ENCODE measurements around the gene TPK1. TPM values are rescaled to one million over a fixed set of nuclear protein-coding genes. Genes with fewer than 3 reads are reported as not detected.

TPK1 gene
- polyA plus RNA-seq, 1 of the 3 experiments (the other 2 are of a cell fraction): 3.3 TPM

GRCh38 chr7:144784441-144784840, 51.4 kb downstream of the TPK1 start:
- Histone ChIP-seq H3K27me3 (ENCODE audit: insufficient read depth) (no peaks in the 10 kb centered on the region), H4K20me1 (ENCODE audit: insufficient read depth) (no peaks in the 10 kb centered on the region), H3K27ac (ENCODE audit: low read depth in 2 of 2, low read length in 1 of 2) (no peak overlapping the region), H3K4me1 (ENCODE audit: control insufficient read depth in 1 of 2, insufficient read depth in 2 of 2, low read depth in 1 of 2, low read length in 1 of 2) (no peaks in the 10 kb centered on the region), H3K4me2 (no peak overlapping the region), H3K9me2 (no peaks in the 10 kb centered on the region), H3K36me3 (replicated peaks in 1 of 2; ENCODE audit: control insufficient read depth in 1 of 2, insufficient read depth in 2 of 2, low read length in 1 of 2) (no peaks in the 10 kb centered on the region), H3K9ac (no peak overlapping the region), H3K79me2 (ENCODE audit: insufficient read depth) (no peaks in the 10 kb centered on the region), H3K9me3 (no peaks in the 10 kb centered on the region), H3K4me3 (ENCODE audit: low read depth in 2 of 2, low read length in 1 of 2) (no peak overlapping the region), H3F3A (replicated peaks; ENCODE audit: insufficient read depth) (peaks cover 3% of the 10 kb centered on the region), H2AFZ (ENCODE audit: low read depth) (no peak overlapping the region)
- 13% methylated on average over 2 of the region's 2 CpGs for WGBS (ENCODE audit: low lambda C conversion rate)
- CTCF ChIA-PET: interaction anchor here (1.2 kb wide), 1 partner anchor 46 kb away, joined by 4 read pairs; no protein-coding TSS in a partner anchor
- POLR2A ChIA-PET: no interaction called here
- no peak for DNase-seq
- no peak for TF ChIP-seq EZH2phosphoT487 (IDR thresholded peaks at IDR 0.05; ENCODE audit: borderline replicate concordance, low read depth)
- no peak for TF ChIP-seq SMC3 (IDR thresholded peaks at IDR 0.05; ENCODE audit: low read depth, low read length)
- TF ChIP-seq YY1 (IDR thresholded peaks at IDR 0.05; ENCODE audit: low read depth): no peak
- TF ChIP-seq EP300 (IDR thresholded peaks at IDR 0.05; ENCODE audit: borderline replicate concordance in 1 of 2, low read depth in 1 of 2, low read length in 1 of 2): no peak
- TF ChIP-seq ZBTB33 (IDR thresholded peaks at IDR 0.05; ENCODE audit: borderline replicate concordance, low read depth): no peak
- TF ChIP-seq TAF1 (IDR thresholded peaks at IDR 0.05; ENCODE audit: borderline replicate concordance, low read depth, low read length): no peak
- TF ChIP-seq FOXM1 (IDR thresholded peaks at IDR 0.05; ENCODE audit: low read depth): no peak
- TF ChIP-seq SIN3A (IDR thresholded peaks at IDR 0.05; ENCODE audit: borderline replicate concordance, low read depth, low read length): no peak
- no peak for TF ChIP-seq RXRA (IDR thresholded peaks at IDR 0.05; ENCODE audit: borderline replicate concordance, low read depth)
- no peak for TF ChIP-seq TEAD4 (IDR thresholded peaks at IDR 0.05; ENCODE audit: borderline replicate concordance, insufficient read depth)
- no peak for TF ChIP-seq USF2 (IDR thresholded peaks at IDR 0.05; ENCODE audit: borderline replicate concordance, low read depth, low read length)
- no peak for TF ChIP-seq PBX3 (IDR thresholded peaks at IDR 0.05)
- TF ChIP-seq RFX5 (IDR thresholded peaks at IDR 0.05; ENCODE audit: low read length): no peak
- no peak for TF ChIP-seq CHD2 (IDR thresholded peaks at IDR 0.05; ENCODE audit: low read length, partially characterized antibody)
